B cell (primary cell): ENCODE results near the gene SFXN4. TPM values are rescaled to one million over a fixed set of nuclear protein-coding genes. Genes with fewer than 3 reads are reported as not detected.
"Not testable (repeated sequence)": the region's sequence is repeated elsewhere in the genome, so short reads cannot be mapped to it uniquely, and the experiment has no call there.

Experiments used
- ATAC-seq: fragments of 200-7000 bp; cut with Tn5 transposase; one replicate; pipeline ENCODE4 v1.10.0; 2021; ENCODE audit warnings: low read depth, mild to moderate bottlenecking, moderate number of reproducible peaks, moderate library complexity
- CTCF ChIA-PET: fragments of 350-600 bp; sonication (Branson Sonifier 250); formaldehyde crosslinking; loops from one replicate; lab custom pipeline; 2021; ENCODE audit warnings: antibody characterized with exemption, inconsistent platforms; lab: Charles Lee
- POLR2A ChIA-PET: fragments of 350-600 bp; sonication (Branson Sonifier 250); formaldehyde crosslinking; loops from one replicate; lab custom pipeline; 2021; ENCODE audit warnings: antibody characterized with exemption; lab: Charles Lee
- DNase-seq: peaks from one replicate; pipeline ENCODE4 v3.0.0; 2013
- H2AFZ ChIP-seq: 2 replicates; pipeline ENCODE4 v1.6.1; 2012; ENCODE audit warnings: mild to moderate bottlenecking, low read depth, low read length; ENCODE audit not compliant: insufficient read depth, poor library complexity, severe bottlenecking
- H3K27ac ChIP-seq, 2 donors: 1 replicate in 1 of 2; 2 replicates in 1 of 2; pipeline ENCODE4 v1.5.1; 2012 to 2013; ENCODE audit warnings: low read length in 2 of 2, mild to moderate bottlenecking in 2 of 2, moderate library complexity in 1 of 2
- H3K27me3 ChIP-seq, 4 experiments: fragments of 200-600 bp in 1 of 4; sonication (generic) in 1 of 4; replicated peaks in 1 of 4; 1 replicate in 2 of 4; 2 replicates in 2 of 4; pipeline versions ENCODE4 v1.6.1 to v1.7.0; 2013 to 2016; ENCODE audit warnings: low read length in 3 of 4, mild to moderate bottlenecking in 2 of 4, mixed read lengths in 1 of 4, moderate library complexity in 1 of 4; ENCODE audit not compliant: insufficient read depth in 4 of 4, control insufficient read depth in 3 of 4; ENCODE audit errors: control extremely low read depth in 1 of 4
- H3K36me3 ChIP-seq, 2 experiments: replicated peaks in 1 of 2; 1 replicate in 1 of 2; 2 replicates in 1 of 2; pipeline versions ENCODE4 v1.6.1 to v1.7.1; 2013; ENCODE audit warnings: low read length in 1 of 2; ENCODE audit not compliant: insufficient read depth in 2 of 2, control insufficient read depth in 1 of 2; ENCODE audit errors: control extremely low read depth in 1 of 2, extremely low read depth in 1 of 2
- H3K4me1 ChIP-seq, 2 donors: fragments of 200-600 bp in 1 of 2; sonication (generic) in 1 of 2; 1 replicate in 1 of 2; 2 replicates in 1 of 2; pipeline versions ENCODE4 v1.5.1 to v1.6.1; 2013 to 2017; ENCODE audit warnings: low read length in 2 of 2; ENCODE audit not compliant: control insufficient read depth in 2 of 2, insufficient read depth in 2 of 2
- H3K4me2 ChIP-seq: replicated peaks from 2 replicates; pipeline ENCODE3; 2012; ENCODE audit warnings: mild to moderate bottlenecking, low read depth, low read length; ENCODE audit not compliant: poor library complexity, severe bottlenecking
- H3K4me3 ChIP-seq, 5 experiments: fragments of 200-600 bp in 1 of 5; sonication (generic) in 1 of 5; 1 replicate in 3 of 5; 2 replicates in 2 of 5; pipeline versions ENCODE4 v1.5.1 to v1.7.0; 2011 to 2016; ENCODE audit warnings: low read length in 4 of 5, mild to moderate bottlenecking in 4 of 5, low read depth in 2 of 5, control low read depth in 1 of 5, moderate library complexity in 1 of 5; ENCODE audit not compliant: insufficient read depth in 1 of 5; ENCODE audit errors: control extremely low read depth in 1 of 5, extremely low read depth in 1 of 5
- H3K79me2 ChIP-seq: fragments of 200-600 bp; sonication (generic); one replicate; pipeline ENCODE4 v1.6.0; 2016; ENCODE audit warnings: low read length; ENCODE audit not compliant: control insufficient read depth, insufficient read depth
- H3K9ac ChIP-seq: fragments of 200-600 bp; sonication (generic); 2 replicates; pipeline ENCODE4 v1.6.1; 2017; ENCODE audit warnings: mild to moderate bottlenecking, low read length, moderate library complexity
- H3K9me3 ChIP-seq, 3 donors: one replicate each; pipeline versions ENCODE4 v1.6.1 to v1.7.1; 2013; ENCODE audit warnings: low read length in 2 of 3; ENCODE audit not compliant: control insufficient read depth in 2 of 3, insufficient read depth in 1 of 3; ENCODE audit errors: control extremely low read depth in 1 of 3
- H4K20me1 ChIP-seq: 2 replicates; pipeline ENCODE4 v1.6.0; 2012; ENCODE audit warnings: mild to moderate bottlenecking, low read length; ENCODE audit not compliant: insufficient read depth, control insufficient read depth, poor library complexity, severe bottlenecking
- H3K27ac Mint-ChIP-seq: one replicate; pipeline ENCODE4 v1.8.0; 2021; ENCODE audit warnings: mixed read lengths
- H3K27me3 Mint-ChIP-seq: one replicate; pipeline ENCODE4 v1.8.0; 2021; ENCODE audit warnings: mixed read lengths
- H3K4me1 Mint-ChIP-seq: one replicate; pipeline ENCODE4 v1.8.0; 2021; ENCODE audit warnings: mixed read lengths
- H3K4me3 Mint-ChIP-seq: one replicate; pipeline ENCODE4 v1.8.0; 2021; ENCODE audit warnings: mixed read lengths
- H3K9me3 Mint-ChIP-seq: one replicate; pipeline ENCODE4 v1.8.0; 2022; ENCODE audit warnings: mixed read lengths; ENCODE audit not compliant: insufficient read depth
- EZH2 ChIP-seq: IDR thresholded peaks from 2 replicates; pipeline ENCODE4 v1.6.1; 2012; ENCODE audit warnings: borderline replicate concordance, low read depth, mild to moderate bottlenecking, moderate library complexity, low read length; ENCODE audit not compliant: insufficient read depth, poor library complexity, severe bottlenecking
- WGBS: methylation state at CpG from one replicate; pipeline ENCODE4 v1.1.5; 2013; ENCODE audit warnings: missing lambda C conversion rate; ENCODE audit not compliant: insufficient coverage; 5-methylcytosine and 5-hydroxymethylcytosine counted together
- intact Hi-C: fragments of 100-400 bp; cut with micrococcal nuclease; formaldehyde crosslinking; loops from one replicate; pipeline ENCODE4 v1.10.0; 2022
- polyA plus RNA-seq: library from polyadenylated mRNA; depleted of rRNA; stranded (reverse); fragments of >200 nt; gene quantifications from 2 replicates; pipeline ENCODE4 v1.2.3, GENCODE V29; 2012
- total RNA-seq, 2 donors: library from RNA; stranded (reverse); fragments of 120-200 nt in 1 of 2; gene quantifications; 1 replicate in 1 of 2; 2 replicates in 1 of 2; pipeline versions ENCODE4 v1.2.3 to v1.2.4, GENCODE V29; 2013 to 2022
- TF ChIP-seq, protein P1 (sequence below): fragments of 200-600 bp; IDR thresholded peaks from one replicate; pipeline ENCODE4 v1.8.0; 2022; ENCODE audit warnings: antibody characterized with exemption, mild to moderate bottlenecking

Gene SFXN4
- total and polyA plus RNA-seq, 2 donors (not counting 1 experiment from before 2014, with no cell fraction given), result 9.8 to 15.4 TPM

DNA sequence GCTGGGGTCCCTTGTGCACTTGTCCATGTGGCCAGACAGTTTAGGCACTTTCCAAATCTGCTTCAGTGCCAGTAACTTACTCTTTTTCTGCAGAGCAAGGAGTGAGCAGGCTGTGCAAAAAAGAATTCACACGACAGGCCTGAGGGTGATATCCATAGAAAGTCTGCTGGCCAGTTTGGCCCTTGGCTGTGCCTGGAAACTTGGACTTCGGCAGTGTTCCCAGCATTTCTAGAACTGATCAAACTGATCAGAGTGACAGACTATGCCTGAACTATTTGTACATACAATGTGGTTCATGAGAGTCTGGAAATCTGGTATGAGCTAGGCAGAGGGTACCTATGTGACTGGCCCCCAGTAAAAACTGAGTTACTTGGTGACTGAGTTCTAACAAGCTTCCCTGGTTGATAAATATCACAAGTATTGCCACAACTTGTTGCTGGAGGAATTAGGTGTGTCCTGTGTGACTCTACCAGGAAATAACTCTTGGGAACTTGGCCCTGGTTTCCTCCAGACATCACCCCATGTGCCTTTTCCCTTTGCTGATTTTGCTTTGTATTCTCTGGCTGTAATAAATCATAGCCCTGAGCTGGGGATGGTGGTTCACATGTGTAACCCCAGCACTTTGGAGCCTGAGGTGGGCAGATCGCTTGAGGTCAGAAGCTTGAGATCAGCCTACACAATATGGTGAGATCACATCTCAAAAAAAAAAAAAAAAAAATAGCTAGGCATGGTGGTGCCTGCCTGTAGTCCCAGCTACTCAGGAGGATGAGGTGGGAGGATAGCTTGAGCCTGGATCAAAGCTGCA is 64.9 kb downstream of the SFXN4 start:
- H3K9ac ChIP-seq, result no peak overlapping the region
- no peak overlapping the region for H3K27ac ChIP-seq
- H4K20me1 ChIP-seq, result no peaks in the 10 kb centered on the region
- H3K4me2 ChIP-seq, result no peak overlapping the region
- WGBS, result 95% methylated on average over 2 of the region's 3 CpGs
- TF ChIP-seq EZH2, result no peak
- H3K4me1 ChIP-seq, result peaks cover 6 to 12% of the 10 kb centered on the region in 2 donors
- ChIA-PET POLR2A (interaction anchor here (1.2 kb wide), 1 partner anchor 9 kb away, joined by 9 read pairs; no protein-coding TSS in a partner anchor), CTCF (interaction anchor here (0.6 kb wide), 1 partner anchor 357 kb away, joined by 3 read pairs; no protein-coding TSS in a partner anchor)
- no peak overlapping the region for H3K4me3 ChIP-seq
- intact Hi-C loops, result loop anchor here (5.0 kb wide), 1 partner anchor 552 kb away; the partner anchor contains the start of gene BAG3
- H3K27me3 ChIP-seq, result no peaks in the 10 kb centered on the region
- no peak overlapping the region for H2AFZ ChIP-seq
- no peak for ATAC-seq
- Mint-ChIP-seq H3K27me3 (no peaks in the 10 kb centered on the region), H3K9me3 (no peaks in the 10 kb centered on the region), H3K4me3 (no peak overlapping the region), H3K4me1 (peaks cover 14% of the 10 kb centered on the region), H3K27ac (no peak overlapping the region)
- no peak for DNase-seq
- H3K36me3 ChIP-seq, result no peaks in the 10 kb centered on the region
- no peaks in the 10 kb centered on the region for H3K9me3 ChIP-seq
- H3K79me2 ChIP-seq, result peaks cover under 1% of the 10 kb centered on the region

DNA sequence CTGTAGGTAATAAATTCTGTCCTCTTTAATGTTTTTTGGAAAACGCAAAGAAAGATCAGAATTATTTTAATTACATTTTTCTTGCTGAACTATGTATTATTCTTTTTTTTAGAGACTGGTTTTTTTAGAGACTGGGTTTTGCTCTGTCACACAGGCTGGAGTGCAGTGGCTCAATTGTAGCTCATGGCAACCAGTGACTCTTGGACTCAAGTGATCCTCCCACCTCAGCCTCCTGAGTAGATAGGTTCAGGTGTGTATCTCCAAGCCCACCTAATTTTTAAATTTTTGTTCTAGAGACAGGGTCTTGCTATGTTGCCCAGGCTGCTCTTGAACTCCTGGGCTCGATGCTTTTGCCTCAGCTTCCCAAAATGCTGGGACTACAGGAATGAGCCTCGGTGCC is 66.9 kb downstream of the SFXN4 start:
- no peak overlapping the region for H3K27ac ChIP-seq

DNA sequence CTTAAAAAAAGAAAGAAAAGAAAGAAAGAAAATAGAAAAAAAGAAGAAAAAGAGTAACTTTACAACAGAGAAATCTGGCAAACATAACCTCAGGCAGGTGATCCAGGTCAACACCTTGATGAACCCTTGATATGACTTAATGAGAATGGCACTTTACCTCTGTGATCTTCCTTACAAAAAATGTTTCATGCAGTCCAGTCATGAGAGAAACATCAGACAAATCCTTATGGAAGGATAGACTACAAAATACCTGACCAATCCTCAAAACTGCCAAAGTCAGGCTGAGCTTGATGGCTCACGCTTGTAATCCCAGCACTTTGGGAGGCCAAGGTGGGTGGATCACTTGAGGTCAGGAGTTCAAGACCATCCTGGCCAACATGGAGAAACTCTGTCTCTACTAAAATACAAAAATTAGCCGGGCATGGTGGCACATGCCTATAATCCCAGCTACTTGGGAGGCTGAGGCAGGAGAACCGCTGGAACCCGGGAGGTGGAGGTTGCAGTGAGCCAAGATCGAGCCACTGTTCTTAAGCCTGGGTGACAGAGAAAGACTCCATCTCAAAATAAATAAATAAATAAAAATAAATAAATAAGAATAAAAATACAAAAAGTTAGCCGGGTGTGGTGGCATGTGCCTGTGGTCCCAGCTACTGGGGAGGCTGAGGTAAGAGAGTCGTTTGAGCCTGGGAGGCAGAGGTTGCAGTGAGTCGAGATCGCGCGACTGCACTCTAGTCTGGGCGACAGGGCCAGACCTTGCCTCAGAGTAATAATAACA is 68.7 kb downstream of the SFXN4 start:
- H3K4me1 Mint-ChIP-seq, H3K27me3 ChIP-seq, intact Hi-C loops, H3K27ac ChIP-seq, H3K79me2 ChIP-seq, H3K4me3 ChIP-seq, H3K4me1 ChIP-seq, H3K27me3 Mint-ChIP-seq, H4K20me1 ChIP-seq, DNase-seq, POLR2A ChIA-PET, H3K9me3 Mint-ChIP-seq, H2AFZ ChIP-seq, H3K27ac Mint-ChIP-seq, H3K9ac ChIP-seq, H3K9me3 ChIP-seq, H3K36me3 ChIP-seq, H3K4me2 ChIP-seq, H3K4me3 Mint-ChIP-seq, ATAC-seq: not testable (repeated sequence)
- WGBS, result 100% methylated on average over 3 of the region's 12 CpGs
- CTCF ChIA-PET, result interaction anchor here (0.8 kb wide), 1 partner anchor 366 kb away, joined by 3 read pairs; no protein-coding TSS in a partner anchor

More for the DNA sequence above, 66.9 kb downstream of the SFXN4 start:
- no peak for ATAC-seq
- no peak for DNase-seq
- no peaks in the 10 kb centered on the region for H3K9me3 Mint-ChIP-seq
- peaks cover 13% of the 10 kb centered on the region for H3K4me1 Mint-ChIP-seq
- Histone ChIP-seq H3K36me3 (no peaks in the 10 kb centered on the region), H3K9me3 (no peaks in the 10 kb centered on the region), H3K4me2 (no peak overlapping the region), H3K79me2 (no peaks in the 10 kb centered on the region), H3K9ac (no peak overlapping the region), H3K4me1 (peaks cover 0 to 3% of the 10 kb centered on the region in 2 donors), H4K20me1 (no peaks in the 10 kb centered on the region), H2AFZ (no peak overlapping the region), H3K27me3 (no peaks in the 10 kb centered on the region), H3K4me3 (no peak overlapping the region)
- H3K27me3 Mint-ChIP-seq, result no peaks in the 10 kb centered on the region
- POLR2A ChIA-PET, result no interaction called here
- H3K4me3 Mint-ChIP-seq, result no peak overlapping the region
- H3K27ac Mint-ChIP-seq, result no peak overlapping the region
- TF ChIP-seq, protein P1, sequence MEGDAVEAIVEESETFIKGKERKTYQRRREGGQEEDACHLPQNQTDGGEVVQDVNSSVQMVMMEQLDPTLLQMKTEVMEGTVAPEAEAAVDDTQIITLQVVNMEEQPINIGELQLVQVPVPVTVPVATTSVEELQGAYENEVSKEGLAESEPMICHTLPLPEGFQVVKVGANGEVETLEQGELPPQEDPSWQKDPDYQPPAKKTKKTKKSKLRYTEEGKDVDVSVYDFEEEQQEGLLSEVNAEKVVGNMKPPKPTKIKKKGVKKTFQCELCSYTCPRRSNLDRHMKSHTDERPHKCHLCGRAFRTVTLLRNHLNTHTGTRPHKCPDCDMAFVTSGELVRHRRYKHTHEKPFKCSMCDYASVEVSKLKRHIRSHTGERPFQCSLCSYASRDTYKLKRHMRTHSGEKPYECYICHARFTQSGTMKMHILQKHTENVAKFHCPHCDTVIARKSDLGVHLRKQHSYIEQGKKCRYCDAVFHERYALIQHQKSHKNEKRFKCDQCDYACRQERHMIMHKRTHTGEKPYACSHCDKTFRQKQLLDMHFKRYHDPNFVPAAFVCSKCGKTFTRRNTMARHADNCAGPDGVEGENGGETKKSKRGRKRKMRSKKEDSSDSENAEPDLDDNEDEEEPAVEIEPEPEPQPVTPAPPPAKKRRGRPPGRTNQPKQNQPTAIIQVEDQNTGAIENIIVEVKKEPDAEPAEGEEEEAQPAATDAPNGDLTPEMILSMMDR, result no peak
- no peak for TF ChIP-seq EZH2
- WGBS, result no CpG with 5 or more reads among the region's 3 CpGs
- CTCF ChIA-PET, result no interaction called here
- intact Hi-C loops, result no loop called here
